A549 treated with RU486 at 1 μM for 4 hours (cell line): ENCODE data around the gene USP9X. TPM values are rescaled to one million over a fixed set of nuclear protein-coding genes. Genes with fewer than 3 reads are reported as not detected.

ENCODE experiments used
- total RNA-seq: library from RNA; stranded (reverse); fragments of 200-300 nt; extraction: Qiagen RNA extraction; gene quantifications from 5 replicates; pipeline ENCODE4 v1.2.3, GENCODE V29; 2022; ENCODE audit warnings: low read depth

Gene USP9X, protein sequence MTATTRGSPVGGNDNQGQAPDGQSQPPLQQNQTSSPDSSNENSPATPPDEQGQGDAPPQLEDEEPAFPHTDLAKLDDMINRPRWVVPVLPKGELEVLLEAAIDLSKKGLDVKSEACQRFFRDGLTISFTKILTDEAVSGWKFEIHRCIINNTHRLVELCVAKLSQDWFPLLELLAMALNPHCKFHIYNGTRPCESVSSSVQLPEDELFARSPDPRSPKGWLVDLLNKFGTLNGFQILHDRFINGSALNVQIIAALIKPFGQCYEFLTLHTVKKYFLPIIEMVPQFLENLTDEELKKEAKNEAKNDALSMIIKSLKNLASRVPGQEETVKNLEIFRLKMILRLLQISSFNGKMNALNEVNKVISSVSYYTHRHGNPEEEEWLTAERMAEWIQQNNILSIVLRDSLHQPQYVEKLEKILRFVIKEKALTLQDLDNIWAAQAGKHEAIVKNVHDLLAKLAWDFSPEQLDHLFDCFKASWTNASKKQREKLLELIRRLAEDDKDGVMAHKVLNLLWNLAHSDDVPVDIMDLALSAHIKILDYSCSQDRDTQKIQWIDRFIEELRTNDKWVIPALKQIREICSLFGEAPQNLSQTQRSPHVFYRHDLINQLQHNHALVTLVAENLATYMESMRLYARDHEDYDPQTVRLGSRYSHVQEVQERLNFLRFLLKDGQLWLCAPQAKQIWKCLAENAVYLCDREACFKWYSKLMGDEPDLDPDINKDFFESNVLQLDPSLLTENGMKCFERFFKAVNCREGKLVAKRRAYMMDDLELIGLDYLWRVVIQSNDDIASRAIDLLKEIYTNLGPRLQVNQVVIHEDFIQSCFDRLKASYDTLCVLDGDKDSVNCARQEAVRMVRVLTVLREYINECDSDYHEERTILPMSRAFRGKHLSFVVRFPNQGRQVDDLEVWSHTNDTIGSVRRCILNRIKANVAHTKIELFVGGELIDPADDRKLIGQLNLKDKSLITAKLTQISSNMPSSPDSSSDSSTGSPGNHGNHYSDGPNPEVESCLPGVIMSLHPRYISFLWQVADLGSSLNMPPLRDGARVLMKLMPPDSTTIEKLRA (N-terminal part only)
- total RNA-seq = 27.5 to 33.1 TPM (median 29.7 TPM) in 5 replicates

DNA sequence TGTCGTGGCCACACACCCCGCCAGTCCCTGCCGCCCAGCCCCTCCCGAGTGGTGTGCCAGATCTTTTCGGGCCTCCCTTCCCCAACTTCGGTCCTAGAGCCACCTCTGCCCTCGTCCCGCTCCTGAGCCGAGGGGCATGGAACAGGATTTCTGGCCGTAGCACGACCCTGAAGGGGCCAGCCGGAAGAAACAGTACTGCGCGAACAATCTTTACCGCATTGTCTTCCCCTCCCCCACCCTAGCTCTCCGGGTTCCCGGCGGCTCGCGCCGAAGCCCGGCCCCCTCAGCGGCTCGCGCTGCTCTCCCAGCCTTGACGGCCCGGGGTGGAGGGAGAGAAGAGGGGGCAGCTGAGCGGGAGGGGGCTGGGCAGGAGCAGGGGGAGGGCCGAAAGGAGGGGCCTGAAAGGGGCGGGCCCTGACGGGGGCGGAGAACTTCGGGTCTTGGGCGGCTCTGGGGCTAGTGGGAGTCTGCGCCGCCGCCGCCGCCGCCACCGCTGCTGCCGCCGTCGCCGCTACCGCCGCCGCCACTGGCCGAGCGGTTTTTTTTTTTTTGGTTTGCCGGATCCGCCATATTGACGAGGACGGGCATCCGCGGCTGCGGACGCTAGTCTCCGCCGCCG is at the start of gene USP9X:
Gene USP9X, plus strand, starts transcription at position 553 of the 619 bp plus-strand sequence. CDS start 38,184 bp downstream, outside the sequence.

Other genes with a start within 250 kb of the USP9X start
- 166 to 309 TPM (median 184 TPM) in 5 replicates for gene DDX3X, start 248.7 kb downstream of the USP9X start, total RNA-seq